Measurements from ENCODE around the gene PRKAG2. TPM values are rescaled to one million over a fixed set of nuclear protein-coding genes. Genes with fewer than 3 reads are reported as not detected.
A peak's percentile ranks its signal among the peaks of the same experiment; 100 is the strongest.
"Not testable (repeated sequence)": the region's sequence is repeated elsewhere in the genome, so short reads cannot be mapped to it uniquely, and the experiment has no call there.

Gene PRKAG2
- total RNA-seq, 1 experiment from 2014 or later: 28.2 TPM

DNA sequence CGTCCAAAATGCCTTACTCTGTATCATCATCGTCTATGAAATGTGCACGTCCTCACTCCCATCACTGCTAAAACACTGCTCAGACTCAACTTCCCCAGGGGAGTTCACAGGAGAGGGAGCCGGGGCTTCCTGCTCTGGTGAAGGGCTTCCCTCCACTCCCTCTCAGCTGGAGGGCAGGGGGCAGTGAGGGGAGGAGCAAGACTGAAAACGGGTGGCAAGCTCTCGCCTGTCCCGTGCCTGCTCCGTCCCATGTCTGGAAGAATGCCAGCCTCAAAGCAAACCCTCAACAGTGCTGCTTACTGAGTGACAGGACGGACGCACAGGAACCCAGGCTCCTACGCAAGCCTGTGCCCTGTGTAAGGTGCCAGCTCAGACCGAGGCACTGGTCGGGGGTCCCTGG is 25.1 kb downstream of the PRKAG2 start:
- H3K4me3 ChIP-seq: no peak overlapping the region
- no peaks in the 10 kb centered on the region for H3K36me3 ChIP-seq
- no peak for DNase-seq (ENCODE audit: low read depth in 1 of 2, low spot score in 2 of 2)
- no peaks in the 10 kb centered on the region for H3K9me3 ChIP-seq (replicated peaks)
- no peak overlapping the region for H3K27ac ChIP-seq
- H3K4me1 ChIP-seq (replicated peaks): no peaks in the 10 kb centered on the region
- H3K27me3 ChIP-seq (replicated peaks): 0 out of 2 replicates have a peak, but pooled peaks cover 4% of the 10 kb centered on the region

DNA sequence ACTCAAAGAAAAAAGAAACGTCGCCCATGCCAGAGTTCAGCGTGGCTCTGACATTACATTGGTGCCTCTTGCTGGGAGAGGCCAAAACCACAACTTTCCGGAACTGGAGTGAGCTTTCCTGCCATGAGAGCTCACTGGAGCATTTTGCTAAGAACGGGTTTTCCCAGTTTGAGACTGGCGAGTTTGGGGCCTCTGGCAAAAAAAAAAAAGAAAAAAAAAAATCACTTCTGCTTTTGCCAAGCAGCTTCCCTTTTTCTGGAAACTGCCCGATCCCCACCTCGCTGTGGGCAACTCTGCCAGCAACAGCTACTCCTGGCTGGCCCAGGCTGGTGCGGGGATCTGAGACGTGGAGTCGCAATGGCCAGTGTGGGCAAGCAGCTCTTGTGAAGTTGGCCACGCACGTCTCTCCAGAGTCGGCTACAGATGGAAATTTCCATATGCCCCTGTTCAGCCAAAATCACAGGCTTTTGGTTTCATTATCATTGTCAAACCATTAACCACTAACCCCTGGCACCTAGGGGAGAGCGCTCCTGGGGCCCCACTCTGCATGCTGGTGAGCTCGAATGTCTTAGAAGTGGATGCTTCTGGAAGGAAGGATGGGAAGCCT is 25.7 kb downstream of the PRKAG2 start:
- no peak for DNase-seq (ENCODE audit: low read depth in 1 of 2, low spot score in 2 of 2)
- H3K4me3 ChIP-seq: no peak overlapping the region
- 0 out of 2 replicates have a peak, but pooled peaks cover 4% of the 10 kb centered on the region for H3K27me3 ChIP-seq (replicated peaks)
- H3K9me3 ChIP-seq (replicated peaks): no peaks in the 10 kb centered on the region
- H3K4me1 ChIP-seq (replicated peaks): no peaks in the 10 kb centered on the region
- no peak overlapping the region for H3K27ac ChIP-seq
- no peaks in the 10 kb centered on the region for H3K36me3 ChIP-seq

DNA sequence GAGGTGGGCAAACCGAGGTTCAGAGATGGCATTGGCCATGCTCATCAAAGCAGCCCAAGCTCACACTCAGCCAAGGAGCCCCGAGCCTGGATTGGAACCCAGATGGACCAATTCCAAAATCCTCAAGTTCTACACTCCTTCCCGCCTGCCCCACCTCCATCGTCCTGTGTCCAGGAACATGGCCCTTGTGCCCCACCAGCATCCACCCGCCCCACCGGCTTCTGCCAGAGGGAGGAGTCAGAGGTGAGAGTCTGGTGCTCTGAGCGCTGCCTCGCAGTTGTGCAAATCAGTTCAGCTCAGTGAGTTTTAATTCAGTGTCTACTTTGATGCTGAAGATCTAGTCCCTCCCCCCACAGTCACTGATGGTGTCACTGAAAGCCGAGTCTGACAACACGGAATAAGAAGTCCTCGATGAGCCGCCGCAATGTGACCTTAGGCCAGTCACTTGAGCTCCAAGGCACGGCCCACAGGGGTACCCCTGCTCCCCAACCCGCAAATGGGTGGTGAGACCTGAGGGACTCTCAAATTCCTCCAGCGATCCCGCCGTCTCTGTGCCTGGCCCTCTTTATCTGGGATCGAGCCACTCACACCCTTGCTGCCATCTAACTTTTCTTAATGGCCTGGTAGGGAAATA is 26.3 kb downstream of the PRKAG2 start:
- Histone ChIP-seq H3K27ac (no peak overlapping the region), H3K36me3 (no peaks in the 10 kb centered on the region), H3K4me1 (replicated peaks) (no peaks in the 10 kb centered on the region), H3K4me3 (no peak overlapping the region), H3K27me3 (replicated peaks) (0 out of 2 replicates have a peak, but pooled peaks cover 4% of the 10 kb centered on the region), H3K9me3 (replicated peaks) (no peaks in the 10 kb centered on the region)
- DNase-seq (ENCODE audit: low read depth in 1 of 2, low spot score in 2 of 2): no peak

DNA sequence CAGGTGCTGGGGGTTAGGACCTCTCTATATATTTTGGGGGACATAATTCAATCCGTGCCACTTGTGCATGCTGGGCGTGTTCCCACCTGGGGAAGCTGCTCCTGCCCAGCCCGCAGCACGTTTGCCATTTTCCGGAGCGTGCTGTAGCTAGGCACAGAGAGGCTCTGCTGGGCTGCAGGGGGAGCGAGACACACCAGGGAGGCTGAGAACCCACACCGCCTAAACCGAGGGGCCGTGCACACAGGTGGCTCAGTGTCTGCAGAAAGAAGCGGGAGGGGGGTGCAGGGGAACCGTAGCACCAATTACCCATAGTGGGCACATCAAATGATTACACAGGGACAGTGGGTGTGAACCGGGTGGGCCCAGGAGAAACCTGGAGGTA is 27.0 kb downstream of the PRKAG2 start:
- 0 out of 2 replicates have a peak, but pooled peaks cover 4% of the 10 kb centered on the region for H3K27me3 ChIP-seq (replicated peaks)
- peaks cover 3% of the 10 kb centered on the region for H3K4me1 ChIP-seq (replicated peaks)
- H3K9me3 ChIP-seq (replicated peaks): no peaks in the 10 kb centered on the region
- DNase-seq (ENCODE audit: low read depth in 1 of 2, low spot score in 2 of 2): no peak
- no peaks in the 10 kb centered on the region for H3K36me3 ChIP-seq
- no peak overlapping the region for H3K27ac ChIP-seq
- no peak overlapping the region for H3K4me3 ChIP-seq

DNA sequence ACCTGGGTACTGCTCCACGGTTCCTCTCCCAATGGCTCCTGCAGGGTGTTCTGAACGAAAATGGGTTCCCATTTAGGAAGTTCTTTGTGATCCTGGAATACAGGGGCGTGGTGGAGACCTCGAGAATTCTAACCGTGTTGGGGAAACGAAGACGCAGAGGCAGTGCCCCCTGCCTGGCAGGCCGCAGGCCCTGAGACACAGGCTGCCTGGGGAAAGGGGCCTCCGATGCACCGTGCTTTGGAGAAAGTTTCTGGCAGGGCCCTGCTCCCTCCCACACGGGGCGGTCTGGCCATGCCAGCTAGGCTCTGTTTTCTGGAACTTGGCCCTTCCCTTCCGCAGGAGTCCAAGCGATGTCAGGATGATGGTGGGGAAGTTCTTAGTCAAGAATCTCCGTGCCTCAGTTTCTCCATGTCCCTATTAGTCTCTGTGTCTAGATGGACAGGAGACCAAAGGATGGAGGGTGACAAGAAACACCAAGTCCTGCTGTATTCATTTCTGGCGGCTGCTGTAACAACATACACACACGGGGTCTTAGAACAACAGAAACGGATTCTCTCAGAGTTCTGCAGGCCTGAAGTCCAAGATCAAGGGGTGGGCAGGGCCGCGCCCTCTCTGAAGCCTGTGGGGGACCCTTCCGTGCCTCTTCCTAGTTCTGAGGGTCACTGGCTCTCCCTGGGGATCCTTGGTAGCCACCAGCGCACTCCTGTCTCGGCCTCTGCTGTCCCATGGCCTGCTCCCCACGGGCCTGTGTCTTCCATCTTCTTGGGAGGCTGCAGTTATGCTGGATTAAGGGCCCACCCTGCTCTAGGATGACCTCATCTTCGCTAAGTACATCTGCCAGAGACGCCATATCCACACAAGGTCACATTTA is 27.7 kb downstream of the PRKAG2 start:
- no peak for DNase-seq (ENCODE audit: low read depth in 1 of 2, low spot score in 2 of 2)
- no peaks in the 10 kb centered on the region for H3K9me3 ChIP-seq (replicated peaks)
- H3K4me1 ChIP-seq (replicated peaks): peaks cover 10% of the 10 kb centered on the region
- no peak overlapping the region for H3K27ac ChIP-seq
- 0 out of 2 replicates have a peak, but pooled peaks cover 4% of the 10 kb centered on the region for H3K27me3 ChIP-seq (replicated peaks)
- H3K36me3 ChIP-seq: no peaks in the 10 kb centered on the region
- H3K4me3 ChIP-seq: no peak overlapping the region

DNA sequence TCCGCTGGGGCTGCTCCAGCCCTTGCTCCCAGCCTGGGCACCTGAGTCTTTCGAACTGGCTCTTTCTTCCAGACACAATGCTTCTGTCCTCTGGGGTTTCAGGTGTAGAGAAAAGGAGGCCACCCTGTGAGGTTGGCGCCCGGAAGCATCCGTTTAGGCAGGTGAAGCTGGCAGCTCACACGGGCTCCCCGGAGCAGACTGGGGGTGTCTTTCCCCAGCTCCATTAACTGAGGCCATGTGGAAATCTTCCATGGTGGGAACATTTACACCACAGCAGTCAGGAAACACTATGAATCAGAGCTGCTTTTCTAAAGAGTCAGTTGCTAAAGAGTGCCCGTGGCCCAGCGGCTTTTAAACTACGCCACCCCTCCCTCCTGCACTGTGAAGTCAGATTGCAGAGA is 29.2 kb downstream of the PRKAG2 start:
- H3K27me3 ChIP-seq (replicated peaks): no peaks in the 10 kb centered on the region
- DNase-seq (ENCODE audit: low read depth in 1 of 2, low spot score in 2 of 2): no peak
- peaks cover 15% of the 10 kb centered on the region for H3K4me1 ChIP-seq (replicated peaks)
- H3K27ac ChIP-seq: no peak overlapping the region
- H3K9me3 ChIP-seq (replicated peaks): no peaks in the 10 kb centered on the region
- H3K4me3 ChIP-seq: no peak overlapping the region
- H3K36me3 ChIP-seq: no peaks in the 10 kb centered on the region

DNA sequence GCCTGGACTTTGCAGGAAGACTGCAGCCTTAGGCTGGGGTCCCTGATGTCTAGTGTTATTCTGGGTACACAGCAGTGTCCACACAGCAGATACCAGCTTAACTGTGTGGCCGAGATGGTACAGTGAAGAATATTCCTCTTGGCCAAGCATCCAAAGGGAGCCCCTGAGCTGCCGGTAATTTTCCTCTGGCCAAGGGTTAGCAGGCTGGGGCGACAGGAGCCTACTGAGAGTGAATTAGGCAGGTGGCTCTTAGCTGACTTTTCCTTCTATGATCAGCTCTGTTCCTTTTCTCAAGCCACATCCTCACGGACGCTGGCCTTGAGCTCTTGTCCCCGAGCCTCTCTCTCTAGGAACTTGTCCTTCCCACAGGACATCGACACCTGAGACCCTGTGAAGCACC is 29.8 kb downstream of the PRKAG2 start:
- Histone ChIP-seq H3K36me3 (no peaks in the 10 kb centered on the region), H3K9me3 (replicated peaks) (no peaks in the 10 kb centered on the region)
- no peak for DNase-seq (ENCODE audit: low read depth in 1 of 2, low spot score in 2 of 2)

DNA sequence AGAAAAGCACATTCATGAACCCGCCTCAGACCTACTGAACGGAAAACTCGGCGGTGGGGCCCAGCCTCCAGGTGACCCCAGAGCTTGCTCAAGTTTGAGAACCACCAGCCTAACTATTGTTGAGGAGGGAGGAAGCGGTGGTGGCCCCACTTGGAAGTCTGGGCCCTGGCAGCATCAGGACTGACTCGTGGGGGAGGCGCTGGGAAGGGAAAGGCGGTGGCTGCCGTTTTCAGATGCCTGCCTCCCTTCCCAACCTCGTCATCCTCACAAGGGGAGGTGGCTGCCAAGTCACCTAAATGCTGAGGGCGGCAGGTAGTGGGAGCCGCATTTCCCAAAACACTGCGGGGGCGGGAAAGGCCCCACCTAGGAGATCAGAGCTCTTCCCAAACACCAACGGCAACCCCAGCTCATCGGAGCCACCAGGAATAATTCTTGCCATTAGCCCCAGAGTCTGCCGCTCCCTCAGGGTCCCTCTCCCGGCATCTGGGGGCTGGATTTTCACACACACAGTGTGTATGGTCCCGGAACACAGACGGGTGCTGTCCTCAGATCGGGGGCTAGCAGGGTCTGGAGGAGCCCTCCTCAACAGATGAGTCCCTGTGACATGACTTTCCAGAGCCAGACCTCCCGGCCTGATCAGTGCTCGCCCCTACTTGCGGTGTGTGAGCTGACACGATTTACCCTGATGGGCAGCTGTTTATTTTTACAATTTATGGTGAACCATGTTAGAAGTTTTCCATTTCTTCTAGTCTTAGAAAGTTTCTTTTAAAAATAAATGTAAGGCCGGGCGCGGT is 31.3 kb downstream of the PRKAG2 start:
- Histone ChIP-seq H3K4me1 (replicated peaks) (peaks cover 15% of the 10 kb centered on the region), H3K9me3 (replicated peaks) (no peaks in the 10 kb centered on the region), H3K27me3 (replicated peaks) (no peaks in the 10 kb centered on the region), H3K4me3 (no peak overlapping the region), H3K27ac (no peak overlapping the region), H3K36me3 (no peaks in the 10 kb centered on the region)
- no peak for DNase-seq (ENCODE audit: low read depth in 1 of 2, low spot score in 2 of 2)

More for the DNA sequence above, 29.8 kb downstream of the PRKAG2 start:
- Histone ChIP-seq H3K4me3 (no peak overlapping the region), H3K27me3 (replicated peaks) (no peaks in the 10 kb centered on the region), H3K27ac (no peak overlapping the region), H3K4me1 (replicated peaks) (peaks cover 15% of the 10 kb centered on the region)

DNA sequence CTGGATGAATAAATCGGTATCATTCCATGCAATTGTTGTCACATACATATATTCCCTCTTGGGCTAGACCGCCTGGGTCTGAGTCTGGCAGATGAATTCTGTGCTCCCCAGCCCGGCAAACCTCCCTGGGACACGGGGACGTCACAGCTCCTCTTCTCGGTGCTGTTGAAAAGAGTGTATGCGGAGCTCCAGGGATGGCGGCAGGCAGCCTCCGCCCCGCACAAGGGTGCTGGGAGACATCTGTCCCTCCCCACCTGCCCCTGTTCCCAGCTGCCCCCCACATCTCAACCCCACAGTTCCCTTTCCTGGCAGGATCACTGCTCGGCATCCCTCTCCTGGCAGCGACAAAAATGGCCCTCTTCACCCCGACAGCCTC is 32.1 kb downstream of the PRKAG2 start:
- no peak overlapping the region for H3K27ac ChIP-seq
- H3K27me3 ChIP-seq (replicated peaks): no peaks in the 10 kb centered on the region

DNA sequence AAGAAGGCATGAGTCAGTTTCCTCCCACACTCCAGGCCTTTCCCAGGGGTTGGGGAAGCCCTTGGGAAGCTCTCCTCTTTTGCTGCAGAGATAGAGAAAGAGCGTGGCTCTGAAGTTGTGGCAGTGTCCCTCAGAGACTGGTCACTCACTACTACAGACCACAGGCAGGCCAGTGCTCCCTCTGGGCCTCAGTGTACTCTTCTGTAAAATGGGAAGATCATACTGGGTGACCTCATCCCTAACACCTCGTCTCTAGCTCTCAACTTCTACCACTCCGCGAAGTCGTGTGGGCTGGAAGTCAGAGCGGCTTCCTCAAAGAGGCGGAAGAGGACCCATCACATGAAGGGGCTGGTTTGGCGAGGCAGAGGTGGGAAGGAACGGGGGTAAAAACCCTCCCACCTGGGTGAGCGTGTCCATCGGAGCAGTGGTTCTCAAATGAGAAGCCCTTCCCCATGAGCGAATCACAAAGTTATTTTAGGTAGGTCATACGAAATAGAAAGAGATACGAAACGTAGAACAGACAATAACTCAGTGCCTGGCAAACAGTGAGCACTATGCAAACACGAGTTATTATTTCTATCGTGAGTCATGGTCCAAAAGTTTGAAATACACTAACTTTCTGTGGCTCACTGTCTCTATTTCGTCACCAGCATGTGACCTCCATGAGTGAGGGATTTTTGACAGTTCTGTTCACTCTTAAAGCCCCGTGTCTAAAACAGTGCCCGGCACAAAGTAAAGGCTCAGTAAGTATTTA is 32.7 kb downstream of the PRKAG2 start:
- Histone ChIP-seq H3K27me3 (replicated peaks) (no peaks in the 10 kb centered on the region), H3K36me3 (no peaks in the 10 kb centered on the region), H3K4me1 (replicated peaks) (peaks cover 15% of the 10 kb centered on the region), H3K27ac (peak overlapping the region; percentile 52), H3K9me3 (replicated peaks) (no peaks in the 10 kb centered on the region), H3K4me3 (no peak overlapping the region)
- peak in 1 of 2 experiments; percentile 72 for DNase-seq (ENCODE audit: low read depth in 1 of 2, low spot score in 2 of 2)

More for the DNA sequence above, 32.1 kb downstream of the PRKAG2 start:
- no peak for DNase-seq (ENCODE audit: low read depth in 1 of 2, low spot score in 2 of 2)
- H3K36me3 ChIP-seq: no peaks in the 10 kb centered on the region
- H3K4me3 ChIP-seq: no peak overlapping the region
- H3K4me1 ChIP-seq (replicated peaks): peaks cover 15% of the 10 kb centered on the region
- no peaks in the 10 kb centered on the region for H3K9me3 ChIP-seq (replicated peaks)

DNA sequence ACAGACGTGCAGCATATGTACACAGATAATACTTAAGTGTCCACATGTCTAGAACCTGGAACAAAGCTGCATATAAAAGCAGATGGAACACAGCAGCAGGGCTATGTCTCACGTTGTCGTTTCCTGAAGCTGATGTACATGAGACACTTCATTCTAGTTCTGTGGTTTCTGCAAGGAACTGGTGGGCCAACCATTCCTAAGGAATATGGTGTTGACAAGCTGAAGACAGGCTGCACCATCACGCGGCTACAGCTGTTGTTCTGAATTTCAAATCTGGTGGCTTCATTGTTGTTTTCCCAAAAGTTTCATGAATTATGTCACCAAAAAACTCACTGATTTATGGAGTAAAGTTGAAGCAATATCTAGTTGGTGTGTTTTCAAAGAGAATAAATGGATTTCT is 33.7 kb downstream of the PRKAG2 start:
- no peak overlapping the region for H3K27ac ChIP-seq
- H3K36me3 ChIP-seq: no peaks in the 10 kb centered on the region
- DNase-seq (ENCODE audit: low read depth in 1 of 2, low spot score in 2 of 2): no peak
- no peak overlapping the region for H3K4me3 ChIP-seq
- H3K4me1 ChIP-seq (replicated peaks): peaks cover 15% of the 10 kb centered on the region
- H3K27me3 ChIP-seq (replicated peaks): no peaks in the 10 kb centered on the region
- H3K9me3 ChIP-seq (replicated peaks): no peaks in the 10 kb centered on the region

DNA sequence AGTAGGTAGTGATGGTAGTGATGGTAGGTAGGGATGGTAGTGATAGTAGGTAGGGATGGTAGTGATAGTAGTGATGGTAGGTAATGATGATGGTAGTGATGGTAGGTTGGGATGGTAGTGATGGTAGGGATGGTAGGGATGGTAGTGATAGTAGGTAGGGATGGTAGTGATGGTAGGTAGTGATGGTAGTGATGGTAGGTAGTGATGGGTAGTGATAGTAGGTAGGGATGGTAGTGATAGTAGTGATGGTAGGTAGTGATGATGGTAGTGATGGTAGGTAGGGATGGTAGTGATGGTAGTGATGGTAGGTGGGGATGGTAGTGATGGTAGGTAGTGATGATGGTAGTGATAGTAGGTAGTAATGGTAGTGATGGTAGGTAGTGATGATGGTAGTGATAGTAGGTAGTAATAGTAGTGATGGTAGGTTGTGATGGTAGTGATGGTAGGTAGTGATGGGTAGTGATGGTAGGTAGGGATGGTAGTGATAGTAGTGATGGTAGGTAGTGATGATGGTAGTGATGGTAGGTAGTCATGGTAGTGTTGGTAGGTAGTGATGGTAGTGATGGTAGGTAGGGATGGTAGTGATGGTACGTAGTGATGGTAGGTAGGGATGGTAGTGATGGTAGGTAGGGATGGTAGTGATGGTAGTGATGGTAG is 35.4 kb downstream of the PRKAG2 start:
- H3K9me3 ChIP-seq (replicated peaks); H3K27ac ChIP-seq; H3K27me3 ChIP-seq (replicated peaks); H3K36me3 ChIP-seq; DNase-seq (ENCODE audit: low read depth in 1 of 2, low spot score in 2 of 2); H3K4me3 ChIP-seq: not testable (repeated sequence)
- H3K4me1 ChIP-seq (replicated peaks): peaks cover 15% of the 10 kb centered on the region
